Measurements from ENCODE around the gene TMC8.

TMC8 gene

DNA sequence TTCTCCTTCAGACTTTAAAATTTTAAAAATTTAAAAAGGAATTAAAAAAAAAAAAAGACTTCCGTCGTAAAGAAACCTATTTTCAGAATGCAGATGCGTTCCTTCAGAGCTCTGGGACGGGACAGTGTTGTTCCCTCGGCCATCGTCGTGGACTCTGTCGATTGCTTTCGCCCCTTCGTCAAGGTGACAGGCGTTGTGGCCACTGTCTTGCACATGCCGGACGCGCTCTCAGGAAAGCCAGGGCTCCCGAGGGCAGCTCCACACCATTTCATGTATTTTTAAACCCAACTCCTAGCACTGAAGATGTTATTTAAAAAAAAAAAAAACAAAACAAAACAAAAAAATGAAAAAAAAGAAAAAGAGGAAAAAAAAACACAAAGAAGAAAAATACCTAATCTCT lies 24.4 kb upstream of the TMC8 start:
- Histone ChIP-seq H3K27me3 (ENCODE audit: insufficient read depth, low read length) (no peaks in the 10 kb centered on the region), H3K36me3 (ENCODE audit: insufficient read depth, low read length) (peaks cover 34% of the 10 kb centered on the region), H3K9me2 (ENCODE audit: low read depth, low read length) (no peaks in the 10 kb centered on the region), H3F3A (ENCODE audit: insufficient read depth, low read length) (no peaks in the 10 kb centered on the region), H3K4me1 (ENCODE audit: insufficient read depth, low read length, severe bottlenecking) (peaks cover 6% of the 10 kb centered on the region), H4K20me1 (ENCODE audit: insufficient read depth, low read length) (no peaks in the 10 kb centered on the region), H2AFZ (ENCODE audit: low read length) (no peak overlapping the region), H3K4me2 (ENCODE audit: low read length) (no peak overlapping the region), H3K9ac (ENCODE audit: low read length) (no peak overlapping the region), H3K4me3 (ENCODE audit: low read depth, low read length, poor library complexity, severe bottlenecking) (no peak overlapping the region), H3K9me3 (ENCODE audit: low read length) (no peaks in the 10 kb centered on the region), H3K79me2 (ENCODE audit: insufficient read depth, low read length) (no peaks in the 10 kb centered on the region), H3K27ac (ENCODE audit: low read depth, low read length, poor library complexity, severe bottlenecking) (no peak overlapping the region)
- TF ChIP-seq, protein P1, sequence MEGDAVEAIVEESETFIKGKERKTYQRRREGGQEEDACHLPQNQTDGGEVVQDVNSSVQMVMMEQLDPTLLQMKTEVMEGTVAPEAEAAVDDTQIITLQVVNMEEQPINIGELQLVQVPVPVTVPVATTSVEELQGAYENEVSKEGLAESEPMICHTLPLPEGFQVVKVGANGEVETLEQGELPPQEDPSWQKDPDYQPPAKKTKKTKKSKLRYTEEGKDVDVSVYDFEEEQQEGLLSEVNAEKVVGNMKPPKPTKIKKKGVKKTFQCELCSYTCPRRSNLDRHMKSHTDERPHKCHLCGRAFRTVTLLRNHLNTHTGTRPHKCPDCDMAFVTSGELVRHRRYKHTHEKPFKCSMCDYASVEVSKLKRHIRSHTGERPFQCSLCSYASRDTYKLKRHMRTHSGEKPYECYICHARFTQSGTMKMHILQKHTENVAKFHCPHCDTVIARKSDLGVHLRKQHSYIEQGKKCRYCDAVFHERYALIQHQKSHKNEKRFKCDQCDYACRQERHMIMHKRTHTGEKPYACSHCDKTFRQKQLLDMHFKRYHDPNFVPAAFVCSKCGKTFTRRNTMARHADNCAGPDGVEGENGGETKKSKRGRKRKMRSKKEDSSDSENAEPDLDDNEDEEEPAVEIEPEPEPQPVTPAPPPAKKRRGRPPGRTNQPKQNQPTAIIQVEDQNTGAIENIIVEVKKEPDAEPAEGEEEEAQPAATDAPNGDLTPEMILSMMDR (IDR thresholded peaks at IDR 0.05; ENCODE audit: low read length): no peak
- TF ChIP-seq EZH2 (IDR thresholded peaks at IDR 0.05; ENCODE audit: borderline replicate concordance, low read length): no peak

DNA sequence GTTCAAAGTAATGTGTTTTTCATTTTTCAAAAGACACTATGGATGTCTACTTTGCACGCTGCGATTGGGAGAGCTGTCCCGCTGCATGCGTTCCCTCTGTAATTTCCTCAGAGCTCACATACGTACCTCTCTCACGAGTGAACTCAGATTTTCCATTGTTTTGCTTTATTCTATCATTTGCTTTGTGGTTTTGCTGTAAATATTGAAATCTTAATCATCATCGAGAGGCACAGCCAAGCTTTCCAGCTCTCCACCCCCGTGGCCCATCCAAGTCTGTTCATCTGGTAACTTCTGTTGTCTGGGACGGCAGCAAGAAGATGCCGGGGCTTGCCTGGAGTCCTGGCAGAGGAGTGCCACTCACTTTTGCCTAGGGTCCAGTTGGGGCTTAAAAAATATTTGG lies 23.1 kb upstream of the TMC8 start:
- Histone ChIP-seq H4K20me1 (ENCODE audit: insufficient read depth, low read length) (no peaks in the 10 kb centered on the region), H3K4me3 (ENCODE audit: low read depth, low read length, poor library complexity, severe bottlenecking) (no peak overlapping the region), H3K27ac (ENCODE audit: low read depth, low read length, poor library complexity, severe bottlenecking) (no peak overlapping the region), H3K36me3 (ENCODE audit: insufficient read depth, low read length) (peaks cover 34% of the 10 kb centered on the region), H2AFZ (ENCODE audit: low read length) (no peak overlapping the region), H3K9me3 (ENCODE audit: low read length) (no peaks in the 10 kb centered on the region), H3K4me1 (ENCODE audit: insufficient read depth, low read length, severe bottlenecking) (peaks cover 6% of the 10 kb centered on the region), H3K79me2 (ENCODE audit: insufficient read depth, low read length) (no peaks in the 10 kb centered on the region), H3K4me2 (ENCODE audit: low read length) (no peak overlapping the region), H3F3A (ENCODE audit: insufficient read depth, low read length) (no peaks in the 10 kb centered on the region), H3K9me2 (ENCODE audit: low read depth, low read length) (no peaks in the 10 kb centered on the region), H3K27me3 (ENCODE audit: insufficient read depth, low read length) (no peaks in the 10 kb centered on the region), H3K9ac (ENCODE audit: low read length) (no peak overlapping the region)
- TF ChIP-seq, protein P1 (IDR thresholded peaks at IDR 0.05; ENCODE audit: low read length): no peak
- no peak for TF ChIP-seq EZH2 (IDR thresholded peaks at IDR 0.05; ENCODE audit: borderline replicate concordance, low read length)

GRCh38 chr17:78107976-78108725 lies 22.4 kb upstream of the TMC8 start:
- no peak overlapping the region for H3K27ac ChIP-seq (ENCODE audit: low read depth, low read length, poor library complexity, severe bottlenecking)
- H3K9me2 ChIP-seq (ENCODE audit: low read depth, low read length): no peaks in the 10 kb centered on the region
- no peak overlapping the region for H3K4me2 ChIP-seq (ENCODE audit: low read length)
- H3K4me3 ChIP-seq (ENCODE audit: low read depth, low read length, poor library complexity, severe bottlenecking): no peak overlapping the region
- peaks cover 36% of the 10 kb centered on the region for H3K36me3 ChIP-seq (ENCODE audit: insufficient read depth, low read length)
- no peaks in the 10 kb centered on the region for H3K79me2 ChIP-seq (ENCODE audit: insufficient read depth, low read length)
- H2AFZ ChIP-seq (ENCODE audit: low read length): no peak overlapping the region
- no peaks in the 10 kb centered on the region for H3F3A ChIP-seq (ENCODE audit: insufficient read depth, low read length)
- peaks cover 6% of the 10 kb centered on the region for H3K4me1 ChIP-seq (ENCODE audit: insufficient read depth, low read length, severe bottlenecking)
- no peaks in the 10 kb centered on the region for H4K20me1 ChIP-seq (ENCODE audit: insufficient read depth, low read length)
- H3K9ac ChIP-seq (ENCODE audit: low read length): no peak overlapping the region
- H3K27me3 ChIP-seq (ENCODE audit: insufficient read depth, low read length): no peaks in the 10 kb centered on the region
- no peaks in the 10 kb centered on the region for H3K9me3 ChIP-seq (ENCODE audit: low read length)
- no peak for TF ChIP-seq EZH2 (IDR thresholded peaks at IDR 0.05; ENCODE audit: borderline replicate concordance, low read length)
- TF ChIP-seq, protein P1 (IDR thresholded peaks at IDR 0.05; ENCODE audit: low read length): no peak

Measured in OCI-LY1 (cell line).